K562 treated with DMSO at 1 percent for 4 hours (cell line): Measurements from ENCODE around the gene RAPGEF4. TPM values are rescaled to one million over a fixed set of nuclear protein-coding genes. Genes with fewer than 3 reads are reported as not detected.

Source experiments
- total RNA-seq: library from RNA; unstranded; fragments of 300-600 nt; gene quantifications from 2 replicates; pipeline ENCODE4 v1.2.3, GENCODE V29; 2022; ENCODE audit not compliant: insufficient read depth

Gene RAPGEF4
- not detected in 2 replicates for total RNA-seq

GRCh38 chr2:172735582-172736423 is at the start of gene RAPGEF4:
RAPGEF4 (plus strand) TSS chr2:172735845; CDS start chr2:172735984, 139 bp downstream.

DNA sequence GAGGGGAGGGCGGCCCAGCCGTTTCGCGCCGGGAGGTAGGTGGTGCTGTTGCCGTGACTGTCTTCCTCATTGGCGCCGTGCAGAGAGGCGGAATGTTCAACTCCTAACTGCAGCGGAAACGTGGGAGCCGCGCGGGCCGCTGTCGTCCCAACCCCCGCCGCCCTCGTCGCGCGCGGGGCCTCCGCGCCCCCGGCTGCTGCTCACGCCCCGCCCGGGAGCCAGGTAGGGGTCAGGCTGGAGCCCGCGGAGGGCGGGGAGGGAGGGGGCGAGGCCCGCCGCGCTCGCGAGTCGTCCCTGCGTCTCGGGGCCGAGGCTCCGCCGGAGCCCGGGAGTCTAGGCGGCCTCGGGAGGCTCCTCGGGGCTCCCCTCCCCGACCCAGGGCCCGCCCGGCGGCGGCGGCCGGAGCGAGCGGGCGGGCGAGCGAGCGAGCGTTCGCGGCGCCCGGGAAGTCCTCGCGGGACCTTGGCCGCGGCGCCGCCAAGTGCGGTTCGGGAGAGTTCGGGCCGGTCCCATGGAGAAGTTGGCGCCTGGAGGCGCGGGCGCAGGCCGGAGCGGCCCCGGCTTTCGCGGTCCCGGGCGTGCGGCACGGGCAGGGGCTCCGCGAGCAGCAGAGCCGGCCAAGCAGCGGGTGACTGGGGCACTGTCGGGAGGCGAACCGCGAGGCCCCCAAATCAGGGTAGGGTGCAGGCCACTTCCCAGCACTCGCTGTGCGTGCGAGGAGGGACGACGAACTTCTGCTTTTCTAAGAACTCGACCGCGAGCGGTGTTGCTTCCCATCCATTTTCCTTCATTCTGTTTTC is 340.3 kb downstream of the RAPGEF4 start, which contains the start of gene MAP3K20:
Gene MAP3K20 (plus strand): TSS at position 66 of the 800 bp plus-strand sequence. CDS start 15,186 bp downstream, outside the sequence.

Other genes starting within 250 kb of the RAPGEF4 start
- gene PDK1, start 179.8 kb upstream of the RAPGEF4 start, total RNA-seq: 4.4 and 5.1 TPM in 2 replicates